C4-2B (cell line): ENCODE results near the gene MACROH2A2.

Experiments used
- CTCF ChIP-seq: fragments of 450-650 bp; conservative IDR thresholded peaks from 2 replicates; pipeline ENCODE4 v1.5.1; 2017; ENCODE audit warnings: mild to moderate bottlenecking
- ZFX ChIP-seq: fragments of 450-650 bp; IDR thresholded peaks from 2 replicates; pipeline ENCODE4 v1.6.1; 2017

DNA sequence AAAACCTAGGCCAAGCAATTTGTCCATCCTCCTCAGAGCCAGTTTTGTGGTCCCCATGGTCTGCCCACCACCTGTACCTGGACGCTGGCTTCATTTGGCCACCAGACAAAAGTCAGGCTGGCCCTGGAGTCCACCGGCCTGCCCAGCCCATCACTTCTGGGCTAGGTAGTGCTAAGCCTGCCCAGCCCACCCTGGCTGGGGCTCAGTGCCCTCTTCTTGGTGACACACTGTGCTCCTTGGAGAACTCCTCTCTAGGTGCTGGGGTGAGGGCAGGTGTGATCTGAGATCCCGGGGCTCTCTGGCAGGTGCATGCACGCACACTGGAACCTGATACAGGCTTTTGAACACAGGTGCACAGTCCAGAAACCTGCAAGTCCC is 78.9 kb downstream of the MACROH2A2 start:
- no peak for TF ChIP-seq CTCF
- no peak for TF ChIP-seq ZFX
